HepG2 (cell line): ENCODE measurements around the gene GPR152. TPM values are rescaled to one million over a fixed set of nuclear protein-coding genes. Genes with fewer than 3 reads are reported as not detected.
A peak's percentile ranks its signal among the peaks of the same experiment; 100 is the strongest.

Experiments
- ARID3A ChIP-seq: IDR thresholded peaks from 2 replicates; pipeline ENCODE4 v1.6.1; 2012; ENCODE audit warnings: low read depth, low read length, improper control_type of control experiment
- BCLAF1 ChIP-seq: fragments of 450-650 bp; IDR thresholded peaks from 2 replicates; pipeline ENCODE4 v1.6.1; 2017; ENCODE audit warnings: mild to moderate bottlenecking
- CSRNP2 ChIP-seq: sonication (generic); formaldehyde crosslinking; conservative IDR thresholded peaks from 2 replicates; pipeline ENCODE4 v1.8.0; 2022; ENCODE audit warnings: low read depth, missing genetic modification reagents
- FOXO1 ChIP-seq: sonication (generic); formaldehyde crosslinking; IDR thresholded peaks from 2 replicates; pipeline ENCODE4 v1.4.0; 2020; ENCODE audit warnings: missing genetic modification reagents
- HNRNPL ChIP-seq: fragments of 200-400 bp; formaldehyde crosslinking; IDR thresholded peaks from 2 replicates; pipeline ENCODE4 v1.6.1; 2017; ENCODE audit warnings: mild to moderate bottlenecking, low read depth, low read length
- MBD4 ChIP-seq: IDR thresholded peaks from 2 replicates; pipeline ENCODE4 v1.6.1; 2012; ENCODE audit warnings: low read length, inconsistent platforms, borderline replicate concordance
- RFX1 ChIP-seq: fragments of 450-650 bp; IDR thresholded peaks from 2 replicates; pipeline ENCODE4 v1.6.1; 2017
- RNF2 ChIP-seq: fragments of 450-650 bp; conservative IDR thresholded peaks from 2 replicates; pipeline ENCODE4 v1.6.1; 2016; ENCODE audit warnings: low read depth
- TBX3 ChIP-seq: fragments of 450-650 bp; IDR thresholded peaks from 2 replicates; pipeline ENCODE4 v1.6.1; 2017; ENCODE audit warnings: antibody characterized with exemption, mild to moderate bottlenecking, inconsistent platforms, borderline replicate concordance
- TFDP2 ChIP-seq: sonication (generic); formaldehyde crosslinking; IDR thresholded peaks from 2 replicates; pipeline ENCODE4 v1.4.0; 2020; ENCODE audit warnings: missing genetic modification reagents
- ZFY ChIP-seq: sonication (generic); formaldehyde crosslinking; IDR thresholded peaks from 2 replicates; pipeline ENCODE4 v1.4.0; 2020; ENCODE audit warnings: missing genetic modification reagents
- ZHX2 ChIP-seq, 2 experiments: sonication (generic) in 1 of 2; formaldehyde crosslinking in 1 of 2; IDR thresholded peaks; 2 replicates each; pipeline versions ENCODE4 v1.6.1 to v1.9.0; 2014 to 2022; ENCODE audit warnings: antibody characterized with exemption in 1 of 2, borderline replicate concordance in 1 of 2, inconsistent platforms in 1 of 2, low read depth in 1 of 2, missing genetic modification reagents in 1 of 2
- ZNF12 ChIP-seq: sonication (generic); formaldehyde crosslinking; IDR thresholded peaks from 2 replicates; pipeline ENCODE4 v1.5.0; 2020; ENCODE audit warnings: missing genetic modification reagents
- ZNF441 ChIP-seq: sonication (generic); formaldehyde crosslinking; IDR thresholded peaks from 2 replicates; pipeline ENCODE4 v1.7.0; 2021; ENCODE audit warnings: missing genetic modification reagents, borderline replicate concordance
- ZNF543 ChIP-seq: sonication (generic); formaldehyde crosslinking; IDR thresholded peaks from 2 replicates; pipeline ENCODE4 v1.4.0; 2020; ENCODE audit warnings: mild to moderate bottlenecking, missing genetic modification reagents
- polyA plus RNA-seq, 8 experiments: library from polyadenylated mRNA; depleted of rRNA in 3 of 8; stranded (reverse) in 7 of 8; unstranded in 1 of 8; fragments of >200 nt; fragmentation: Illumina TruSeq in 4 of 8; extraction: Trizol in 4 of 8; gene quantifications; 2 replicates each; pipeline versions ENCODE4 v1.2.1 to v1.2.3, GENCODE V29; 2011 to 2016; ENCODE audit warnings: low read depth in 4 of 8, missing spikeins in 1 of 8, mixed read lengths in 1 of 8; ENCODE audit not compliant: insufficient read depth in 1 of 8
- total RNA-seq, 5 experiments: library from RNA; depleted of rRNA; stranded (reverse); fragments of >200 nt; fragmentation: Illumina TruSeq; extraction: Trizol; gene quantifications; 2 replicates each; pipeline ENCODE4 v1.2.3, GENCODE V29; 2016; ENCODE audit warnings: low read depth in 1 of 5

The GPR152 gene
- total and polyA plus RNA-seq, 2 of the 13 experiments (the other 11 are each of a cell fraction or from before 2014, with no cell fraction given): not detected

GRCh38 chr11:67420646-67421429 lies 31.7 kb downstream of the GPR152 start (continued):
- TF ChIP-seq BCLAF1 (no peak), CSRNP2 (0 out of 2 replicates have a peak, but pooled peaks have one; percentile 61), FOXO1 (CRISPR knock-in tag) (no peak), RNF2 (peak; percentile 92), MBD4 (no peak), ZNF543 (CRISPR knock-in tag) (no peak), TBX3 (no peak), ZFY (CRISPR knock-in tag) (peak; percentile 79), ZHX2 (IDR thresholded peaks at IDR 0.05; ENCODE audit: low read depth) (no peak; the same call in 1 of the 2 replicates), ZHX2 (CRISPR knock-in tag; IDR thresholded peaks at IDR 0.05; ENCODE audit: borderline replicate concordance) (peak; percentile 70; the same call in 1 of the 2 replicates), TFDP2 (peak; percentile 40; the same call in 1 of the 2 replicates), RFX1 (no peak), HNRNPL (no peak), ZNF12 (CRISPR knock-in tag) (no peak), ZNF441 (CRISPR knock-in tag) (no peak), ARID3A (no peak)
